Measurements from ENCODE around the gene PRR29. TPM values are rescaled to one million over a fixed set of nuclear protein-coding genes. Genes with fewer than 3 reads are reported as not detected.

PRR29 gene
- total RNA-seq, 2 donors from 2014 or later, result 0.09 to 0.74 TPM

GRCh38 chr17:64038331-64039105, 40.4 kb downstream of the PRR29 start:
- H3K4me3 ChIP-seq, result no peak overlapping the region
- no peak overlapping the region for H3K27ac ChIP-seq
- no peaks in the 10 kb centered on the region for H3K27me3 ChIP-seq (replicated peaks; ENCODE audit: insufficient read depth)
- H3K4me1 ChIP-seq (replicated peaks), result no peaks in the 10 kb centered on the region
- no peak for DNase-seq (ENCODE audit: low spot score)
- no peaks in the 10 kb centered on the region for H3K36me3 ChIP-seq
- intact Hi-C loops (cut with DNase I), result no loop called here
- no peaks in the 10 kb centered on the region for H3K9me3 ChIP-seq
- TF ChIP-seq POLR2AphosphoS5 (IDR thresholded peaks at IDR 0.05), result no peak
- TF ChIP-seq CTCF (IDR thresholded peaks at IDR 0.05), result no peak
- TF ChIP-seq POLR2A (IDR thresholded peaks at IDR 0.05), result no peak
- 88% methylated on average over 16 of the region's 16 CpGs for WGBS

GRCh38 chr17:64039106-64039400, 40.9 kb downstream of the PRR29 start:
- peaks cover 0 to under 1% of the 10 kb centered on the region in 2 donors for H3K36me3 ChIP-seq
- H3K9me3 ChIP-seq, result no peaks in the 10 kb centered on the region
- intact Hi-C loops (cut with DNase I), result no loop called here
- no peaks in the 10 kb centered on the region for H3K27me3 ChIP-seq (replicated peaks; ENCODE audit: insufficient read depth)
- H3K4me1 ChIP-seq (replicated peaks), result no peaks in the 10 kb centered on the region
- no peak overlapping the region for H3K4me3 ChIP-seq
- WGBS, result 91% methylated on average over 3 of the region's 3 CpGs
- no peak for TF ChIP-seq CTCF (IDR thresholded peaks at IDR 0.05)
- TF ChIP-seq POLR2A (IDR thresholded peaks at IDR 0.05), result no peak
- no peak for TF ChIP-seq POLR2AphosphoS5 (IDR thresholded peaks at IDR 0.05)
- DNase-seq (ENCODE audit: low spot score), result no peak
- H3K27ac ChIP-seq, result no peak overlapping the region

- no peaks in the 10 kb centered on the region for H3K4me1 ChIP-seq (replicated peaks)
- DNase-seq (ENCODE audit: low spot score), result no peak
- TF ChIP-seq CTCF (IDR thresholded peaks at IDR 0.05) (no peak), POLR2A (IDR thresholded peaks at IDR 0.05) (no peak), POLR2AphosphoS5 (IDR thresholded peaks at IDR 0.05) (no peak)
- no peaks in the 10 kb centered on the region for H3K9me3 ChIP-seq
- H3K4me3 ChIP-seq, result no peak overlapping the region
- peaks cover 0 to 12% of the 10 kb centered on the region in 2 donors for H3K36me3 ChIP-seq
- WGBS, result 74% methylated on average over 6 of the region's 6 CpGs
- no peak overlapping the region for H3K27ac ChIP-seq
- no peaks in the 10 kb centered on the region for H3K27me3 ChIP-seq (replicated peaks; ENCODE audit: insufficient read depth)
- intact Hi-C loops (cut with DNase I), result no loop called here
Measured at GRCh38 chr17:64040206-64040605, 42.1 kb downstream of the PRR29 start.

GRCh38 chr17:64041912-64042311, 43.8 kb downstream of the PRR29 start:
- intact Hi-C loops (cut with DNase I), result no loop called here
- DNase-seq (ENCODE audit: low spot score), result no peak
- Histone ChIP-seq H3K4me1 (replicated peaks) (no peaks in the 10 kb centered on the region), H3K27me3 (replicated peaks; ENCODE audit: insufficient read depth) (no peaks in the 10 kb centered on the region), H3K36me3 (peaks cover 0 to 16% of the 10 kb centered on the region in 2 donors), H3K4me3 (no peak overlapping the region), H3K27ac (no peak overlapping the region), H3K9me3 (no peaks in the 10 kb centered on the region)
- WGBS, result 62% methylated on average over 11 of the region's 11 CpGs
- TF ChIP-seq POLR2A (IDR thresholded peaks at IDR 0.05) (no peak), CTCF (IDR thresholded peaks at IDR 0.05) (no peak), POLR2AphosphoS5 (IDR thresholded peaks at IDR 0.05) (no peak)

Measured in prostate gland (tissue), 2 donors.